Effector CD8-positive, alpha-beta T cell (primary cell): ENCODE data around the gene ADARB2.
"Not testable (repeated sequence)": the region's sequence is repeated elsewhere in the genome, so short reads cannot be mapped to it uniquely, and the experiment has no call there.

Experiments
- DNase-seq: peaks from one replicate; lab custom pipeline; 2025; lab: John Stamatoyannopoulos, UW

Gene ADARB2

DNA sequence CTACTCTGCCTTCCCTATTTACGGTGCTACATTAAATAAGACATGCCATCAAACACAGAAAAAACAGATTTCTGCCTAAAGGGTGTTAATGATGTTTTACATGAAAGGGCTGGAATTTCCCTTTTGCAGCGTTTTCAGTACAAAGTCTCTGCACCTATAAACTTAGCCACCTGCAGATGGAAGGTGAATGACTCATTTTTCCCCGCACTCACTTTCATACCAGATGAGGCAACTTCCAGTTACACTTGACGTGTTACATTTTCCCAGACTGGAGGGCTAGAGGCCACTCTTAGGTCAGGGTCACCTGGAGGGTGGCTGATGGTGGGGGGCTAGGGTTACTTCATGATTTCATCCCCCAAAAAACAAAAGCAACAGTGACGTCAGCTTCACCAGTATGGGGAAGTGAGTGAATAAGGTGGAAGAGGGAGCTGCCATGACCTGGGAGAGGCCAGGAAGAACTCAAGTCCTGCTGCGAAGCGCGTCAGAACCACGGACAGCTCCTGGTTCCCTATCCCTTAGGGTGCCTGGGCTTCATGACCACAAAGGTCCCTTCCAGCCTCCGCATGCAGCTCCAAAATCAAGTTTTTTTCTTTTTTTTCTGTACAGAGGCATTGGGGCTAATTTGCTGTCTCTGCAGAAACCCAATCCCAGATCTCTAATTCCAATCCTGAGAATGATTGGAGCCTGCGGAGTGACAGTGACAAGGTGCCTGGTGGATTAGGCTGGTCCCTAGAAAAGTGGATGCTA is 94.0 kb downstream of the ADARB2 start:
- DNase-seq, result no peak

DNA sequence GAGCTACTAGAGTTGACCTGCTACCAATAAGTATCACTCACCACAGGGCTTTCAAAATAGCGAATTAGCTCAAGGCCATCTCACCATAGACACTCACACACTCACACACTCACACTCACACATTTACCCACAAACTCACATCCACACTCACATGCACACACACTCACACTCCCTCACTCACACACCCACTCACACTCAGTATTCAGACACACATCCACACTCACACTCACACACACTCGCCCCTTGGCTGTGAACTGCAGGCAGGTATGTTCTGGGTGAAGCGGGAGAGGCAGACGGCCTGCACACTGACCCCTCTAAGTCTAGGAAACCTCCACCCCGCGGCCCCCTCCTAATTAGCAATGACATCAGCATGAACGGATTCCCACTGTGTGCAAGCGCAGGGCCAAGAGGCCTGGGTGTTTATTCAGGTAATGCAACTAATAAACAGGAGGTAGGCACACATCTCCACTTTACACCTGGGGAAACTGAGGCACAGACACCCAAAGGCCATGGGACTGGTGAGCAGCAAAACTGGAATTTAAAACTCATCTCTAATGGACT is 94.6 kb downstream of the ADARB2 start:
- DNase-seq, result no peak

- no peak for DNase-seq
Measured at GRCh38 chr10:1641402-1641801, 95.9 kb downstream of the ADARB2 start.

- DNase-seq, result no peak
Measured at GRCh38 chr10:1638889-1639419, 98.4 kb downstream of the ADARB2 start.

DNA sequence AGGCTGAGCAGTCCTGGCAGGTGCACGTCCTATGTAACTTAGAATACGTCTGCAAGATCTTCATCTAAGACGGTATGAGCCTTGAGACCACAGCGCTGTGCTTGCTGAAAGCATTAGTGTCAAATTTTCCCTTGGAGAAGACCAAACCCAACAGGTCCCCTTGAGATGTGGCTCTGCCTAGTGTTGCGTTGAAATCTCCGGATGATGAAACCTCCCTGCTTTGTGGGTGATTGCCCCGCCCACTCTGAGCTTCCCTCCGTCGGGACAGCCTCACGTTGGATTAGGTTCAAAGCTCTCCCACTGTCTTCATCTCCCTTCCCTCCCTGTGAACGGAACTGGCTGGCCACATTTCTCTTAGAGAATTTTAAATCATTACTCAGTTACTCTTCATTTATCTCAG is 102.0 kb downstream of the ADARB2 start:
- no peak for DNase-seq

- no peak for DNase-seq
Measured at GRCh38 chr10:1634239-1634638, 103.1 kb downstream of the ADARB2 start.

- no peak for DNase-seq
Measured at GRCh38 chr10:1633783-1634182, 103.5 kb downstream of the ADARB2 start.

DNA sequence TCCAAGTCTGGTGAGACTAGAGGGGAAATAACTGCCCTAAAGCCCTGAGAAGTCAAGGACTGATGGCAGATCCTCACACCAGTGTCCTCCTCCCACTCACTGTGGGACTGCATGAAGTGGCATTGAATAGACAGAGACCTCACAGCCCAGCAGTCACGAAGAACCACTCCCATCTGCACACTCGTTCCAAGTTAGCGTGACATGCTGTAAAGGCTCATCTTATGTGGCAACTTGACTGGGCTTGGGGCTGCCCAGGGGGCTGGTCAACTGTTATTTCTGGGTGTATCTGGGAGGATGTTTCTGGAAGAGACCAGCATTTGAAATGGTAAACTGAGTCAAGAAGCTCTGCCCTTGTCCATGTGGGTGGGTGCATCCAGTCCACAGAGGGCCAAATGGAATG is 104.7 kb downstream of the ADARB2 start:
- no peak for DNase-seq

DNA sequence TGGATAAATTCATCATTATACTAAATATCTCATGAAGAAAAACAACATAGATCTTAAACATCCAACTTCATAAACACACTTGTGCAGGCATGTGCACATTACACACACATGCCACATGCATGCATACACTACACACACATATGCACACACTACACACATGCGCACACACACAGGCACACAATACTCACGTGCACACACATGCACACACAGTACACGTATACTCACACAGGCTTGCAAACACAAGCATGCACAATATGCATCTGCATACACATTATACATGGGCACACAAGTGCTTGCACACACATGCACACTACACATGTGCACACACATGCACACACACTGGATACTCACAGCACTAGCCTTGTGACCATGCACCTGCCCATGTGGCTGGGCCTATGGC is 105.2 kb downstream of the ADARB2 start:
- DNase-seq, result no peak

DNA sequence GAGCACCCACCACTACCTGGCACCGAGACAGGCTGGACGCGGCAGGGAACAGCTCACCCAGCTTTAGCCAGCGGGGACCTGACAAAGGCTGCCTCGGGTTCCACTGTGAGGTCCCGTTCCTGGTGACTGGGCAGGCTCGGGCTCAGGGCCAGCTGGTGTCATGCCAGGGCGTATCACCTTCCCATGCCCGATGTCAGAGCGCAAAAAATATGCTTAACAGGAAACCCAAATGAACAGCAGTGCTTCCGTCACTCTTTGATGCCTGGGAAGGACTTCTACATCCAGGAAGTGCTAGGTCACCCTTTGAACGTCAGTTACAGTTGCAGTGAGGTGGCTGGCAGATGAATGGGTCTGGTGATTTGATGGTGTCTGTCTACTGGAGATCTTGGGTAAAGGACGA is 106.0 kb downstream of the ADARB2 start:
- DNase-seq, result no peak

DNA sequence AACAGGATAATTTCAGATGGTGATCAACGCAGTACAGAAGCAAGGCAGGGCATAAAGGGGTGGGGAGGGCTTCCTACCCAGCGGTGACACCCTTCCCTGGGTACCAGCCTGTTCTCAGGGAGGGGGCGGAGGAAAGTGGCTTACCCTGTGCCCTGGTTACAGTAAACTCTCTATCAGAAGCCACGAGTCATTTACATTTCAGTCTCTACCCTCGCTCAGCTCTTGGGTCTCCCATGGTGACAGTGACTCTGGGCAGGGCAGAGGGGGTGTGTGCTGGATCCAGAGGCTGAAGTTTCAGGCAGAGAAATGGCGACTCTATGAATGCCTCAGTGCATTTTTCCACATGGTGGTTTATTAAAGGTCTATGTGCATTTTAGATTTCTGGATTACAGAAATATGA is 107.0 kb downstream of the ADARB2 start:
- DNase-seq, result no peak

DNA sequence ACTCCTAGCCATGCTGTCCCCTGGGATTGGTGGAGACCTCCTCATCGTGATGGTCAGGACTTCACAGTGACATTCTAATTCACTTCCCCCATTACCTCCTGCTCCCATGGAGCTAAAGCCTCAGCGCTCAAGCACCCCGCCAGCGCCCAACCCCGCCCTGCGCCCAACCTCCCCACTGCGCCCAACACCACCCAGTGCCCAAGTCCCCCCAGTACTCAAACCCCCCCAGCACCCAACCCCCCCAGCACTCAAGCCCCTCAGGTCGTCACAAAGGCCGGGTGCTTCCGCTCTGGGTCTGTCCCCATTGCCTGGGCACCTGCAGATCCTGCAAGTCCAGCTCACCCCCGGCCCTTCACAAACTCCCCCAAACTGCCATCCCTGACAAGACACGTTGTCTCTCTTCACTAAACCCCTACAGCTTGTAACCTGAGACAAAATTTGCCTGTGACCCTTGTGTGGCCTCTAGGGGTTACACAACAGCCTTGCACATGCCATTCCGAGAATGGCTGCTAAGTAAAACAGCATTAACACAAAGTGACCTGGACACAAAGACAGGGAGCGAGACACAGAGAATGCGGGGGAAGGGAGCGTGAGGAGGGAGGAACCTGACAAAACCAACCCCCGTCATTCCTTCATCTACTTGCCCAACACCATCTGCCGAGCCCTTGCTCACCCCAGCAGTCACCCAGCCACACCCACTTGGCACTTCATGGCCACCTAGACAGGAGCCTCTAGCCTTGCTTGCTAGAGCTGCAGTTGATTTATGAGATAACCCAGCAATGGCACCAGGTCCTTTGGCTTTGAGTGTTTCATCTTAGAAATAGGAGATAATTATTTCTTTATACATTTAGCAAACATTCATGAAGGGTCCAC is 107.8 kb downstream of the ADARB2 start:
- no peak for DNase-seq

DNA sequence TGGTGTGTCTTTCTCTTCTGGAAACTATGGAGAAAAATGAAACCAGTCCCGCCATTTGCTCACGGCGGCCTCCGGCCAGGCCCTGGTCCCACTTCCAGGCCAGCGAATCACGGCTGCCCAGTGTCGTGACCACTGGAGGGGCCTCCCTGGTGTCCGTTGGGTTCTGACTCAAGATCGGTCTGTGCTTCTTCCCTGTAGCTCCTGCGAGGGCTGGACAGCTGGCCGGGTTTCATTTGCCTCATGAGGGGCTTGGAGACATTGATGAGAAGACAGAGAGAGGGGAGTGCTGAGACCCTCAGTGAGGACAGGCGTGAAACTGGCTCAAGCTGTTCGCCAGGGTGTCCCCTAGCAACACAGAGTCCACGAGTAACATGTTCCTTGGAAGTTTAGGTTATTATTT is 108.6 kb downstream of the ADARB2 start:
- DNase-seq, result no peak

- DNase-seq, result no peak
Measured at GRCh38 chr10:1627945-1628344, 109.4 kb downstream of the ADARB2 start.

- no peak for DNase-seq
Measured at GRCh38 chr10:1626835-1627234, 110.5 kb downstream of the ADARB2 start.

DNA sequence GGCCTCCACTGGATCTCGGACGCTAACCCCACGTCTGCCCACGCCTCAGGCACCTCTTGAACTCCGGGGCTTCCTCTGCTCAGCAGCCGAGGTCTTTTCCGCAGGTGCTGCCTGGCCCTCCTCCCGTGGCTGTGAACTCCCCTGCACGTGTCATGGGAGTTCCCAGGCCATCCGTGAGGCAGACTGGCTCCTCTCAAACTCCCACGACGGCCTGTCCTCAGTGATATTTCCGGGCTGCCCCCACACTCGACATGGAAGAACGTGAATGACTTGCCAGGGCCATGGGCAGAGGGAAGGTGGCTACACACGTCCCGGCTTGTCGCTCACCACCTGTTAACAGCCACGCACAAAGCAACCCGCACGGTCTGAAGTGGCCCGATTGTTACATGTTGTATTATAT is 110.9 kb downstream of the ADARB2 start:
- no peak for DNase-seq

GRCh38 chr10:1625731-1626130 is 111.6 kb downstream of the ADARB2 start:
- DNase-seq, result no peak

DNA sequence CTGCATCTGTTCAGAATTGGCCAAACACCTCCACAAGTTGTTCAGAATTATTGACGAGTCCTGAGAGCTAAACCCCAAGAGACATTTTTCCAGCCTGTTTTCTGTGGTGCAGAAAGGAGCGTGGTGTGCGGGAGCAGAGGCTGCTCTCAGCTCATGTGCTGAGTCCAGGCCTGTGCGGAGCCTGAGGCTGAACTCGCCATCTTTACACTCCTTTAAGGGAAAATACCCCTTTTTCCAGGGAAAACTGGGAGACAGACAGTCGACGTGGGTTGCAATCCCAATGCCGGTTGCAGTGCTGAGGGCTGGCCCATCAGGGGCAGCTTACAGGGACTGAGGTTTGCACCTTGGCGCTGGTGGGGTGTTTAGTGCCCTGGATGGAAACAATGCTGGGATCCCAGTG is 112.2 kb downstream of the ADARB2 start:
- DNase-seq, result no peak

DNA sequence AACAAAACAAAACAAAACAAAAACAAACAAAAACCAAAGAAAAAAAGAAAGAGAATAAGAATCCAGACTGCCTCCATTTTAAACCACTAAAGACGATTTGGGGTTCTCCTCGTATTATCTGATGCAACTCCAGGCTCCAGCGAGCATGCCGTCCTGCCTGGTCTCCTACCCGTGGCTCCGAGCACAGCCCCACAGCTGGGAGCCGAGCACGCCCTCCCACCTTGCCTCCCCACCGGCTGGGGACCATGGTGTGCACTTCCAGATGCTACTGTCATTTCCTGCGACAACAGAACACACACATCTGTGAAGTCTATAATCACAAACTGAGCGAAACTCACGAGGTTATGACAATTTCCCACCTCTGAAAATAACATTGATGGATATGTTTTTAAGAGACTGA is 113.1 kb downstream of the ADARB2 start:
- no peak for DNase-seq

GRCh38 chr10:1620803-1621202 is 116.5 kb downstream of the ADARB2 start:
- no peak for DNase-seq

GRCh38 chr10:1617376-1618317 is 119.7 kb downstream of the ADARB2 start:
- DNase-seq, result not testable (repeated sequence)

- not testable (repeated sequence) for DNase-seq
Measured at GRCh38 chr10:1616701-1617100, 120.6 kb downstream of the ADARB2 start.
